ENCODE measurements around the gene ADD3.
A peak's percentile ranks its signal among the peaks of the same experiment; 100 is the strongest.

ADD3 gene

DNA sequence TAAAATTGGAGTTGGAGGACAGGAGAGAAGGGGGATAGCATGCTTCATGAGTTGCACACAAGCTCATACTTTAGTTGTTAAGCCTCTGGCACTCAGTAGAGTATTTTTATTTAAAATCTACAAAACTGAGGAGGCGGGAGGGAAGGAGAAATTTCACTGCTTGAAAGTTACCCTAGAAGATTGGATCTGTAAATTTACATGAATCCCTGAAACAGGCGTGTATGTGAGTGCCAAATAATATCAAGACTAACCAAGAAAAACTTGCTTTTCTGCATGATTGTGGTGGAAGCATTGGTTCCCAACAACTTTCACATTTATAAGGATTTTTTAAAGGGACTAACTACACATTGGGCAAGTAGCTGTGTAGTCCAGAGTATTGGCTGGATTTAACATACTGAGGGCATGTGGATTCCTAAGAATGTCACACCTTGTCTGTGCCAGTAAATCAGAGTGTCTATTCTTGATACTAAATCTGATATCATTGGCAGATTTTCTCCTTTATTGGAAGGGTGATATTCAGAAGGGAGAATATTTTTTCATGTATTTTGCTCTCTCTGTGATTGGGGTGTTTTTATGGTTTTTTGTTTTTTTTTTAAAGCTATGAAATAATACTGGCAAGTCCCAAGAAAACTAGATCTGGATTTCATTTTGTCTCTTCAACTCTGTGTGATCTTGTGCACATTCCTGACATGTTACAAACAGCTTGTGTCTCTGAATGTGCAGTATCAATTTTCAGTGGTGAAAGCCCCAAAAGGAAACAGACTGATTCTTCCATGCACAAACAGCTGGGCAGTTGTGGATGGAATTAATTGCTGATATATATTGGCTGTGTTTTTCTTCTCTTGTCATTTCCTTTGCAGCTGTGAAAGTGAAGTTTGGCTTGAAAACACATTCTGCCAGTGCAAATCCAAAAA is 67.2 kb downstream of the ADD3 start:
- Histone ChIP-seq H3K4me1 (ENCODE audit: insufficient read depth, low read length) (peaks cover 45% of the 10 kb centered on the region), H3K27ac (ENCODE audit: low read depth, low read length) (no peak overlapping the region), H3K9me3 (ENCODE audit: insufficient read depth, low read depth, low read length) (no peaks in the 10 kb centered on the region), H3K9ac (ENCODE audit: low read depth, low read length) (no peak overlapping the region), H3K4me3 (ENCODE audit: low read length) (no peak overlapping the region), H3K36me3 (ENCODE audit: insufficient read depth, low read length) (no peaks in the 10 kb centered on the region), H3K27me3 (ENCODE audit: insufficient read depth, low read length) (no peaks in the 10 kb centered on the region)
- WGBS = 84% methylated on average over 2 of the region's 2 CpGs

DNA sequence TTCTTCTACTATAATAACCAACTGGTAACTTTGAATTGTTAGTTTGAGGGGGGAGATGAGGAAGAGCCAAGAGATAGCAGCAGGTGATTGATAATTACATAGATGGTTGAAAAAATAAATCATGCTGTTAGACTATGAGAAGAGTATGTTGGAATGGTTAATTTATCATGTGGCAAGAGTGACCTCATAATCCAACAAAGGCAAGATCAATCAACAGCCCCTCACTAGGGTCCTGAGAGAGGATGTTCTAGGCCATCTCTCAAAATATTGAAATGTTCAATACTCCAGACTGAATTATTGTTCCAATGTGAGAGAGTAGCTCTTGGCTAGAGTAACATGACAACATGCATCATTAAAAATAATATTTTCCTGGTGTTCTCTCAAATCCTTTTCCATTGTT is 67.9 kb downstream of the ADD3 start:
- no peaks in the 10 kb centered on the region for H3K27me3 ChIP-seq (ENCODE audit: insufficient read depth, low read length)
- no peak overlapping the region for H3K9ac ChIP-seq (ENCODE audit: low read depth, low read length)
- H3K27ac ChIP-seq (ENCODE audit: low read depth, low read length) = no peak overlapping the region
- H3K4me1 ChIP-seq (ENCODE audit: insufficient read depth, low read length) = peaks cover 45% of the 10 kb centered on the region
- H3K36me3 ChIP-seq (ENCODE audit: insufficient read depth, low read length) = no peaks in the 10 kb centered on the region
- no peak overlapping the region for H3K4me3 ChIP-seq (ENCODE audit: low read length)
- no peaks in the 10 kb centered on the region for H3K9me3 ChIP-seq (ENCODE audit: insufficient read depth, low read depth, low read length)

DNA sequence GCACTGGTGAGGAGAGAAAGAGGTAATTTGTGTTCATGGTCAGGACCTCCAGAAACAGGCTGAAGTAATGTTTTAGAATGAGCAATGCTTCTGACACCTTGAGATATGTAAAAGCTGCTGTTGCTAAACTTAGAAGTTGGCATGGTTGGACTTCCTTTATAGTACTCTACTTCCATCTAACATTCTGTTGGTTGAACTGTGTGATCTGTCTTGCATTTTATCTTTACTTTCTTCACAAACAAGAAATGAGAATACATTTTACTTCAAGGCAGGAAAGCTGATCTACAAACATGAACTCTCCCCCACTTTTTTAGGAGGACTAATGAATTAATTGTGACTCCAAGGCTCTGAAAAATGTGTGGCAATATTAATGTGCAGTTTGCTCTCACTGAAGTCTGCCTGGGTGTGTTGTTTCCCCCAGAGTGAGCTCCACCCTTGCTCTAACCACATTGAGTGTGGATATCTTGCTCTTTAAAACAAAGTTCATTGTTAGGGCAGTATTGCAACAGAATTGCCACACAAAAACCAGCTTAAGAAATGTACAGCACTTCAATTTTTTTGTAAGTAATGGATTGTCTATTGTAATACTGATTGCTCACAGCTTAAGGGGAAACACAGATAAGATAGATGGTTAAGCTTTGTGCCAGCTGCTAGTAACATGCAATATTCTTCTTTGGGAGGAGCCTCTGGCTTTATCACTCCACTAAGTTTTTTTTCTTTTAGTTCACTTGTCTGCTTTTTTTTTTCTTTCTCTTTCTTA is 69.0 kb downstream of the ADD3 start:
- no peaks in the 10 kb centered on the region for H3K9me3 ChIP-seq (ENCODE audit: insufficient read depth, low read depth, low read length)
- H3K27ac ChIP-seq (ENCODE audit: low read depth, low read length) = no peak overlapping the region
- no peak overlapping the region for H3K9ac ChIP-seq (ENCODE audit: low read depth, low read length)
- H3K27me3 ChIP-seq (ENCODE audit: insufficient read depth, low read length) = no peaks in the 10 kb centered on the region
- H3K4me1 ChIP-seq (ENCODE audit: insufficient read depth, low read length) = peaks cover 55% of the 10 kb centered on the region
- H3K36me3 ChIP-seq (ENCODE audit: insufficient read depth, low read length) = no peaks in the 10 kb centered on the region
- H3K4me3 ChIP-seq (ENCODE audit: low read length) = no peak overlapping the region

DNA sequence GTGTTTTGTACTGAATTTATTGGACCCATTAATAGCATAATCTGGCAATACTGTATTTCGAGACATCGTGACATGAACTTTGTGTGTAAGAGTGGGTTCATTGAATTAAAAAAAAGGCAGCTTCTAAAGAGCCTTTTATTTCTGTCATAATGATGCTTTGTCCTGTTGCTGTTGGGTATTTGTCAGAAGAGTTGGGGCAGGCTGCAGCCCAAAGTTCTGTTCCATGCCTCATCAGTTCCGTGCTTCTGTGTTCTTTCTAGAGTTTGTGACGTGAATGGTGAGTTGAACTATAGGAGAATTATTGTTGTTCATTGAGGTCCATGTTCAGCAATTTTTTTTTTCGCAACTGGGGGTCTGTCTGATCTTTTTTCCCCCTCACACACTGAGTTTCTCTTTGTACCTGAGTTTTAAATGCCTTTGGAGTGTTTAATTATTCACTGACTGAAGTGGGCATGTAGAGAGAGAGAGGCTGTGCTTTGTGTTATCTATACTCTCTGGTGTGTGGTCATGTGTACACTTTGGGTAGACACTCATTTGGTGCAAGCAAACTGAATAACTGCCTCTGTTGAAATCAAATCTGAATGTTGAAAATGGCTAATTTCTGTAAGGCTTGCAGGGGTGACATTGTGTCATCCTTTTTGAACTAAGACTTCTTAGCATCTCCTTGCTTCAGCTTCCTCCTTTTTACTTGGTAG is 69.8 kb downstream of the ADD3 start:
- no peak overlapping the region for H3K9ac ChIP-seq (ENCODE audit: low read depth, low read length)
- peaks cover 63% of the 10 kb centered on the region for H3K4me1 ChIP-seq (ENCODE audit: insufficient read depth, low read length)
- H3K36me3 ChIP-seq (ENCODE audit: insufficient read depth, low read length) = no peaks in the 10 kb centered on the region
- no peaks in the 10 kb centered on the region for H3K9me3 ChIP-seq (ENCODE audit: insufficient read depth, low read depth, low read length)
- no peak overlapping the region for H3K4me3 ChIP-seq (ENCODE audit: low read length)
- WGBS = 90% methylated on average over 4 of the region's 5 CpGs
- no peak overlapping the region for H3K27ac ChIP-seq (ENCODE audit: low read depth, low read length)
- H3K27me3 ChIP-seq (ENCODE audit: insufficient read depth, low read length) = no peaks in the 10 kb centered on the region

DNA sequence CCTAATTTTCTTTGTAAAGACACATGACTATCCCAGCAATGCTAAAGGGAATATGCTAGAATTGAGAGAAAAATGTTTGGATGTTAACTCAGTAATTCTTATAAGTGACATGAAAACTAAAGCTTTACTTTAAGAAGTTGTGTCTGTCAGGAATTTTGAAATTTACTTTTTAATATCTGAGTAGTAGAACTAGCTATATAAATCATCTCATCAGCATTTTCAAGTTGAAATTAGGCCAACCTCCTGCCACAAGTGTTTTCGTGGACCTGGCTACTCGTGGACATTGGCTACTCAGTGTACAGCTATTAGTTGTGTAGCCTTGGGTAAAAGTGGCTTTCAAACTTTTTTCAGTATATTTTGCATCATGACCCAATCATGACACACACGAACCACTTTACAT is 70.5 kb downstream of the ADD3 start:
- Histone ChIP-seq H3K27me3 (ENCODE audit: insufficient read depth, low read length) (no peaks in the 10 kb centered on the region), H3K9ac (ENCODE audit: low read depth, low read length) (no peak overlapping the region), H3K9me3 (ENCODE audit: insufficient read depth, low read depth, low read length) (no peaks in the 10 kb centered on the region), H3K36me3 (ENCODE audit: insufficient read depth, low read length) (no peaks in the 10 kb centered on the region), H3K4me1 (ENCODE audit: insufficient read depth, low read length) (peaks cover 68% of the 10 kb centered on the region), H3K4me3 (ENCODE audit: low read length) (no peak overlapping the region), H3K27ac (ENCODE audit: low read depth, low read length) (no peak overlapping the region)
- WGBS = 84% methylated on average over 3 of the region's 3 CpGs

DNA sequence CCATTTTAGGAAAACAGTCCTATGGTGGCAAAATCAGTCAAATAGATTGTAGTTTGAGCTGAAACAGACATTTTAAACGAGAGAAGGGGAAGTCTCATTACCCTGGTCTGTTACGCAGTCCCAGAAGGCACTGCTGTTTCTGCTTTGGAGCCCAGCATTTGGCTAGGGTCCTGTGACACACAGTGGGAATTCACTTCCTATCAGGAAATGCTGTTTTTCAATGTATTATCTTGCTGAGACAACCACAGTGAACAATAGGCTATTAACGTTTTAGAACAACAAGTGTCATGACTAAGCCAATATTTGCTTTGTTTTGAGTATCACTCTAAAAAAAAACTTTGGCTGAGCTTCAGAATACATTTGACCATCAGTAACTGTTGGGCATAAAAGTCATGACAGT is 74.1 kb downstream of the ADD3 start:
- no peaks in the 10 kb centered on the region for H3K9me3 ChIP-seq (ENCODE audit: insufficient read depth, low read depth, low read length)
- no peaks in the 10 kb centered on the region for H3K27me3 ChIP-seq (ENCODE audit: insufficient read depth, low read length)
- H3K9ac ChIP-seq (ENCODE audit: low read depth, low read length) = no peak overlapping the region
- H3K4me1 ChIP-seq (ENCODE audit: insufficient read depth, low read length) = peaks cover 52% of the 10 kb centered on the region
- 64% methylated on average over 3 of the region's 3 CpGs for WGBS
- H3K4me3 ChIP-seq (ENCODE audit: low read length) = no peak overlapping the region
- H3K36me3 ChIP-seq (ENCODE audit: insufficient read depth, low read length) = no peaks in the 10 kb centered on the region
- peak overlapping the region; percentile 42; the same call in 1 of the 2 replicates for H3K27ac ChIP-seq (ENCODE audit: low read depth, low read length)

DNA sequence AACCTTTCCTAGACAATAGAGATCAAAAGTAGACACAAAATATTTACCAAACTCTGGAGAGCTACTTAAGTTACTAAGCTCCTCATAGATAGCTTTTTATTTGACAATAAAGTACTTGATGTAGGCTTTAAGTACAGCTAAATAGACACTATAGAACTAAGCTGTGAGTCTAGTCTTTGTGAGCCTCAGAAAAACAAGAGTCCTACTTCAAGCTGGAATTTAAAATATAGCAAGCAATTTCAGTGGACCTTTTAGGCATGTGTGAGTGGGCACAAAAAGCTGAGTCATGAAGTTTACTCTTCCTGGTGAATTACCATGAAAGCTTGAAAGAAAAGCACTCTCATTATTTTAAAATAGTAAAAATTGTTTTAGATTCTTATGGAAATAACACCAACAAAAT is 76.1 kb downstream of the ADD3 start:
- Histone ChIP-seq H3K27me3 (ENCODE audit: insufficient read depth, low read length) (no peaks in the 10 kb centered on the region), H3K27ac (ENCODE audit: low read depth, low read length) (peak overlapping the region; percentile 61), H3K9ac (ENCODE audit: low read depth, low read length) (peak overlapping the region; percentile 43; the same call in 1 of the 2 replicates), H3K4me3 (ENCODE audit: low read length) (no peak overlapping the region), H3K9me3 (ENCODE audit: insufficient read depth, low read depth, low read length) (no peaks in the 10 kb centered on the region), H3K36me3 (ENCODE audit: insufficient read depth, low read length) (no peaks in the 10 kb centered on the region), H3K4me1 (ENCODE audit: insufficient read depth, low read length) (peaks cover 47% of the 10 kb centered on the region)

DNA sequence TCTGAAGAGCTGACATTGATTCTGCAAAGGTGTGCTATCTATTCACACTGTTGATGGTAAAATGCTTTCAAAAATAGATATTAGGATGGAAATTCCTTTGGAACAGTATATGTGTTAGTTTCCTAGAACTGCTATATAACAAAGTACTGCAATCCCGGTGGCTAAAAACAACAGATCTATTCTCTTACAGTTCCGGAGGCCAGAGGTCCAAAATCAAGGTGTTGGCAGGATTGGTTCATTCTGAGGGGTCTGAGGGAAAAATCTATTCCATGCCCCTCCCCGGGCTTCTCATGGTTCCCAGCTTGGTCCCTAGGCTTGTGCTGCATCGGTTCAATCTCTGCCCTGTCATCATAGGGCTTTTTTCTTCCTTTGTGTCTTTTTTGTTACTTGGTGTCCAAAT is 79.9 kb downstream of the ADD3 start:
- Histone ChIP-seq H3K4me3 (ENCODE audit: low read length) (no peak overlapping the region), H3K9me3 (ENCODE audit: insufficient read depth, low read depth, low read length) (no peaks in the 10 kb centered on the region), H3K9ac (ENCODE audit: low read depth, low read length) (no peak overlapping the region), H3K4me1 (ENCODE audit: insufficient read depth, low read length) (peaks cover 21% of the 10 kb centered on the region), H3K27ac (ENCODE audit: low read depth, low read length) (no peak overlapping the region), H3K27me3 (ENCODE audit: insufficient read depth, low read length) (no peaks in the 10 kb centered on the region), H3K36me3 (ENCODE audit: insufficient read depth, low read length) (no peaks in the 10 kb centered on the region)
- WGBS = 98% methylated on average over 4 of the region's 4 CpGs

DNA sequence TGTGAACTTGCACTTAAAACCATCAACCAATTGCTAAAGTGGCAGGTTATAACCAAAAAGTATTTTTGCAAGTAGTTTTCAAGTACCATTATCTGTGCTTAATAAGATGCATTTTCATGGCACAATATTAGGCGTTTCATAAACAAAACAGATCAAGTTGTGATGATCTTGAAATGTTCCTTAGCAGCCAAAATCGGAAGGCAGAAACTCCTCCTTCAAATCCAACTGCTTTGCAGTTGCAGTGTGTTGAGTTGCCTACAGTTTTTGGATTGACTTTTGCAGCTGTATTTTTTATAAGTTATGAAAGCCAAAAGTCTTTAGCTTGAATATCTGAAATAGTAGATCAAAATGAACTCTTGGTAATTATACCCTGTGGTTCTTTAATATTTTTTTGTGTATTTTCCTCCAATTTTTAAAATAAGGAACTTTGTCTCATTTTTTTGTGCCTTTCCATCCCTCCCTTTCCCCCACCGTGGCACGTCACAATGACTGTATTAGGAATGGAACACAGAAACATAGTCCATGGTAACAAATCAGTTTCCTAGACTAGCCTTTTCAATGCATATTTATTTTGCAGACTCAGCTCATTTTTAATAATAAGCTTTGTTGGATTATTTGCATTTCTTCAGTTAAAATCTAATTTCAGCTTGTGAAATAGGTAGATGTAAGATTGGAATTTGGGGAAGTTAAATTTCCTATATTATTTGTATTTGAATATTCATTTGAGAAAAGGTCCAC is 80.8 kb downstream of the ADD3 start:
- peaks cover 15% of the 10 kb centered on the region for H3K4me1 ChIP-seq (ENCODE audit: insufficient read depth, low read length)
- H3K27me3 ChIP-seq (ENCODE audit: insufficient read depth, low read length) = no peaks in the 10 kb centered on the region
- H3K9ac ChIP-seq (ENCODE audit: low read depth, low read length) = no peak overlapping the region
- no peaks in the 10 kb centered on the region for H3K36me3 ChIP-seq (ENCODE audit: insufficient read depth, low read length)
- H3K9me3 ChIP-seq (ENCODE audit: insufficient read depth, low read depth, low read length) = no peaks in the 10 kb centered on the region
- H3K27ac ChIP-seq (ENCODE audit: low read depth, low read length) = no peak overlapping the region
- no peak overlapping the region for H3K4me3 ChIP-seq (ENCODE audit: low read length)
- WGBS = 97% methylated on average over 4 of the region's 4 CpGs

DNA sequence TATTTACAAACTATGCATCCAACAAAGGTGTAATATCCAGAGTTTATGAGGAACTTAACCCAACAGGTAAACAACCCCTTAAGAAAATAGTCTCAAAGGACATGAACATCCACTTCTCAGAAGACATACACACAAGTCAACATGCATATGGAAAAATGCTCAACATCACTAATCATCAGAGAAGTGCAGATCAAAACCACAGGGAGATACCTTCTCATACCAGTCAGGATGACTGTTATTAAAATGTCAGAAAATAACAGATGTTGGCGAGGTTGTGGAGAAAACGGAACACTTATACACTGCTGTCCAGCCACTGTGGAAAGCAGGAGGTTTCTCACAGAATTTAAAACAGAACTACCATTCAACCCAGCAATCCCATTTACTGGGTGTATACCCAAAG is 84.0 kb downstream of the ADD3 start:
- H3K4me1 ChIP-seq (ENCODE audit: insufficient read depth, low read length) = no peaks in the 10 kb centered on the region
- WGBS = 100% methylated on average over 2 of the region's 2 CpGs
- H3K9me3 ChIP-seq (ENCODE audit: insufficient read depth, low read depth, low read length) = no peaks in the 10 kb centered on the region
- no peaks in the 10 kb centered on the region for H3K36me3 ChIP-seq (ENCODE audit: insufficient read depth, low read length)
- H3K9ac ChIP-seq (ENCODE audit: low read depth, low read length) = no peak overlapping the region
- H3K4me3 ChIP-seq (ENCODE audit: low read length) = no peak overlapping the region
- H3K27ac ChIP-seq (ENCODE audit: low read depth, low read length) = no peak overlapping the region
- H3K27me3 ChIP-seq (ENCODE audit: insufficient read depth, low read length) = no peaks in the 10 kb centered on the region
